GOT3 (cell line): ENCODE measurements around the gene TRABD2A.
A peak's percentile ranks its signal among the peaks of the same experiment; 100 is the strongest.
"Not testable (repeated sequence)": the region's sequence is repeated elsewhere in the genome, so short reads cannot be mapped to it uniquely, and the experiment has no call there.

Experiments
- DNase-seq: peaks from one replicate; lab custom pipeline; 2025; ENCODE audit warnings: mixed read lengths; lab: John Stamatoyannopoulos, UW

The TRABD2A gene, protein sequence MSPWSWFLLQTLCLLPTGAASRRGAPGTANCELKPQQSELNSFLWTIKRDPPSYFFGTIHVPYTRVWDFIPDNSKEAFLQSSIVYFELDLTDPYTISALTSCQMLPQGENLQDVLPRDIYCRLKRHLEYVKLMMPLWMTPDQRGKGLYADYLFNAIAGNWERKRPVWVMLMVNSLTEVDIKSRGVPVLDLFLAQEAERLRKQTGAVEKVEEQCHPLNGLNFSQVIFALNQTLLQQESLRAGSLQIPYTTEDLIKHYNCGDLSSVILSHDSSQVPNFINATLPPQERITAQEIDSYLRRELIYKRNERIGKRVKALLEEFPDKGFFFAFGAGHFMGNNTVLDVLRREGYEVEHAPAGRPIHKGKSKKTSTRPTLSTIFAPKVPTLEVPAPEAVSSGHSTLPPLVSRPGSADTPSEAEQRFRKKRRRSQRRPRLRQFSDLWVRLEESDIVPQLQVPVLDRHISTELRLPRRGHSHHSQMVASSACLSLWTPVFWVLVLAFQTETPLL

DNA sequence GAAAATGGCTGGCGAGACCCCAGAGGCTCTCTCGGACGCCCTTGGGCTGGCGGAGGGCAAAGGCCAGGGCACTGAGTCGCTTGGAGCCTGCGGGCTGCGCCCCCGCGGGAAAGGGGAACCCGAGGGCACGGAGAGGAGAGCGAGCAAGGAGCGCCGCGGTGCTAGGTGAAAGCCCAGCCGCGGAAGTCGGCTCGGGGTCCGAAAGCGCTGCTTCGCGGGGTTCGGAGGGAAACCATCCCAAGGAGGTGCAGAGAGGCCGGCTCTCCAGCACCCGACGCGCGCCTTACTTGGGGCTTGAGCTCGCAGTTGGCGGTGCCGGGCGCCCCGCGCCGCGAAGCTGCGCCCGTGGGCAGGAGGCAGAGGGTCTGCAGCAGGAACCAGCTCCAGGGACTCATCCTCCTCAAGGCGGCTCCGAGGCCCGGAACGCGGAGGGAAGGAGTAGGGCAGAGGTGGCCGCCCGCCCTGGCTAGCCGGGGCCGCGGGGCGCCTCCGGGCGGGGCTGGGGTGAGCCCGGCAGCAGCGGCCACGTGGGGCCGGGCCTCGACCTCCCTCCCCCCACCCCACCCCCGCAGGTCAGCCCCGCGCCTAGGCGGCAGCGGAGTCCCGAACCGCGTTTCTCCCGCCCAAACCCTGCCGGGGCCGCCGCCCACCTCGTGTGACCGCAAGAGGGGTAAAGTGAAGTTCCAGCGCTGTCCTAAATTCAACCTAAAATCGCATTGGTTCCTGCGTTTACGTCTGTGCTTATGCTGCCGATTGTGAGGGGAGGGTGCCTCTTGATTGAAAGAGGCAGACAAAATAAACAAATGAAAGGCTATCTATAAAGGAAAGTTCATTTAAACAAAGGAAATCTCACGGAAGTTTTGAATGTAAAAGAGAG lies at the start of gene TRABD2A:
TSS of gene TRABD2A (minus strand) at position 440 of the 877 bp plus-strand sequence. CDS start at position 395, 45 bp downstream.
- DNase-seq = no peak

DNA sequence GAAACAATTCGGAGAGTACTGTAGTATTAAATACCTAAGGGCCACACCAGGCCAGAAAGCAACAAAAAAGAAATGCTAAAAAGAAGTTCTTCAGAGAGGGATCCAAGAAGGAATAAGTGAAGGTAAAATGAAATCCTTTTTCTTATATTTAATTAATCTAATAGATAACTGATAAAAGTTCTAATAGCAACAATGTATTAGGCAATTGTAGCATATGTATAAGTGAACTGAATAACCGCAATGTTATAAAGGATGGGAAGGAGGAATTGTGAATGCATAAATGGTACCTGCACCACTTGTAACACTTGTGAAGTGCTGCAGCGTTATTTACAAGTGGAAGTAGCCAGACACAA lies 46.4 kb upstream of the TRABD2A start:
- no peak for DNase-seq

DNA sequence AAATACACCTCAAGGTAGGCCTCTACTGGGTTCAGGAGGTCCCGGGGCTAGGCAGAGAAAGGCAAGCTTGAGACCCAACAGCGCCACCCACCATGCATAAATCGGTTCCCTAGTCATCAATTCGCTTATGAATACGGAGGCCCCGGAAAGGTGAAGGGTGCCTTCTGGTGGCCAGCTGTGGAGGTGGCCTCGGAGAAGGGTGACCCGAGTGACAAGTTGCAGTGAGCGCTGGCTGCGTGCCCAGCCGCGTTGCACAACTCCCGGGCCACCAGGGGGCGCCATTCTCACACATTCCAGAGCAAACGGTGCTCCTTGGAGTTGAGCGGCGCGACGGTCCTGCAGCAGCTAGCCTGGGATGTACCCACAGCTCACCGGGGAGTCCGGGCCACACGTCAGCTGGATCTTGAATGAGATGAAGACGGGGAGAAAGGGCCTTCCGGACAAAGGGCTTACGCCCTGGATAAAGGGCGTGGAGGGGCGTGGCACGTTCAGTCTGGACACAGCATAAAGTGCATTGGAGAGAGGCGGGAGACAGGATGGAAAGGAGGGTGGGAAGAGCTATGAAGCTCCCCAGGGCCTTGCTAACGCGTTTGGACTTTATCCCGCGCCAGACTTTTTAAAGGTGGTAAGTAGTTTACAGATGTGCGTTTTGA lies 45.0 kb upstream of the TRABD2A start:
- DNase-seq = peak; percentile 67

DNA sequence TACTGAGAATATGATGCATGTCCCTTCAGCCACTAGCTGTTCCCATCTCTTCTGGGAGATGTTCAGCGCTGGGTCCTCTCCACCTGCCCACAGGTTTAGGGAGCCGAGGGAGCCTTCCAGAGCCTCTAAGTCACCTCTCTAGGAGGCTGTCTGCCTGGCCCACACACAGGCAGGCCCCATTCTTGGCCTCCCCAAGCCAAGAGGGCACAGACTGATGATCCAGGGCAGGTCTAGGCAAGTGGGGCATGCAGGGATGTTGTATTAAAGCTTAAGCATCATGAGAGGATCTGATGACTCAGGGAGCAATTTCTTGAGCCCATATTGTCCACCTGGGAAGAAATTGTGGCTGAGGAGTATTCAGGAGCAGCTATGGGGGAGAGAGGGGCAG lies 44.4 kb upstream of the TRABD2A start:
- DNase-seq = no peak

DNA sequence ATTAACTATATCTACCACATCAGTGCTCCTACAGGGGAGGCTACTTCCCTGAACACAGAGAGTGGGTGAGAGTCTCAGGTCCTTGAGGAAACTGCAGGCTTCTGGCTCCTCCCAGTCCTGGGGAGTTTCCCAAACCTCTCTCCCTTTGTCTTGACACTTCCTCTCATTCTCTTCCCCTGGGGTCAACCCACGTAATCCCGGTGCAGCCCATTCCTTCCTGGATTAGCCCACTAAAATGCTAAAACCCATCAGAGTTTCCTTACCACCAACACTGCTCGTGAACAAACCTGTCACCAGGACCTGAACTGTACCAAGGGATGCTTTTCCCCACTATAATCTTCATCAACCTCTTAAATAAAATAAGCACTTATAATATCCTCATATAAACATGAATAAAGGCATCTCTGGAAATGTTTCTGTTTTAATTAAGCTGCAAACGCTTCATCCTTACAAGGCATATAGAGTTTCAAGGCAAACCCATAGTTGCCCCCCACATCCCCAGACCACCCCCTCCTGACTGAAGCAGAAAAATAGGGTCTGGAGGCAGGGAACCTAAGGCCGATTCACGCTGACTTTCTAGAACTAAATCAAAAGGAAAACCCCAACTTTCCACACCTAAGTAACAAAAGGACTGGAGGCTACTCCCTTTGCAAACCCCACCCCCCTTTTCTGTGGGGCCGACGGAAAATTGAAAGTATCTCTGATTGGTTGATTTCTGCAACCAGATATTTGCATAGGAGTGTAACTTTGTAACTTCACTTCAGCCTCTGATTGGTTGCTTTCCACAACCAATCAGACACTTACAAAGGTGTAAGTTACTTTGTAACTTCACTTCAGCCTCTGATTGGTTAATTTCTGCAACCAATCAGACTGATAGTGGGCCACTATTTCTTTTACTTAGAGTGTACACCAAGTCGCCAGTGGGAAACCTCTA lies 43.6 kb upstream of the TRABD2A start:
- no peak for DNase-seq

DNA sequence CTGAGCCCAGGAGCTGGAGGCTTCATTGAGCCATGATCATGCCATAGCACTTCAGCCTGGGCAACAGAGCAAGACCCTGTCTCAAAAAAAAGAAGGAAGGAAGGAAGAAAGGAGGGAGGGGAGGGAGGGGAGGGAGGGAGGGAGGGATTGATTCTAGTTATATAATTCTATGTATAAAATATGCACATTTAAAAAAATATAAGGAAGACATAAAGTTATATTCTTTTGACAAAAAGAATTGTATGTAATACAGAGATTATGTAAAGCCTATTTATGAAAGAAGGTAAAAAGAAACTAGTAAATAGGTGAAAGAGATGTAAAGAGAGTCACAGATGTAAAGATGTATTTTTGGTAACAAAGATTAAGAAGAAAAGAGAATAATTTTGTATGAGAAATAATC lies 42.1 kb upstream of the TRABD2A start:
- DNase-seq = no peak

DNA sequence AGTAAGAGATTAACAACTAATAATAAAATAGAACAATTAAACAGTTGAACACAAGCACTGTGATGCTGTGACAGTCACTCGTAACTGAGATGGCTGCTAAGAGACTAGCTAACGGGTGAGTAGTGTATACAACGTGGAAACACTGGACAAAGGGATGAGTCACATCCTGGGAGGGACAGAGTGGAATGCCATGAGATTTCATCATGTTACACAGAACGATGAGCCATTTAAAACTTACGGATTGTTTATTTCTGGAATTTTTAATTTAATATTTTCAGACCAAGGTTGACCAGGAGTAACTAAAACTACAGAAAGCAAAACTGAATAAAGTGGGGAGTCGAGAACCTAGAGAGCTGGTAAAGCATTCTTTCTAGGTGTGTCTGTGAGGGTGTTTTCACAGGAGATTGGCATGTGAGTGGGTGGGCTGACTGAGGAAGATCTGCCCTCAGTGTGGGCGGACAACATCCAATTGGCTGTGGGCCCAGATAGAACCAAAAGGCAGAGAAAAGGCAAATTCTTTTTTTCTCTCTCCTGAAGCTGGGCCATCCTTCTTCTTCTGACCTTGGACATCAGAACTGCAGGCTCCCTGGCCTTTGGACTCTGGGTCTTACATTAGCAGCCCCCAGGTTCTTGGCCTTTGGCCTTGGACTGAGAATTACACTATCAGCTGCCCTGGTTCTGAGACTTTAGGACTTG lies 39.1 kb upstream of the TRABD2A start:
- DNase-seq = no peak

DNA sequence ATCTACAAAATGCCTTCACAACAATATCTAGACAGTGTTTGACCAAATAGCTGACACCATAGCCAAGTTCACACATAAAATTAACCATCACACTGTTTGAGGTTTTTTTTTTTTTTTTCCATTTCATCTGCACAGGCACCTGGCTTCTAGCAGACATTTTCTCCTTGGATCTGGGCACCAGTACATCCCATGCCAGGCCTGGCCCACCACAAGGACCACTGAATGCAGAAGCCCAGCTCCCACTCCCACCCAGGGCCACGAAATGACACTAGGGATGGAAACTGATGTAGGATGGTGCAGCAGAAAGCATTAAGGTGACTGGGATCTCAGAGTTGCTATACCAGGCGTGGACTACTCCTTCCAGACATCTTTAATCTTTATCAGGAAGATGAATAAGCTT lies 37.5 kb upstream of the TRABD2A start:
- DNase-seq = no peak

DNA sequence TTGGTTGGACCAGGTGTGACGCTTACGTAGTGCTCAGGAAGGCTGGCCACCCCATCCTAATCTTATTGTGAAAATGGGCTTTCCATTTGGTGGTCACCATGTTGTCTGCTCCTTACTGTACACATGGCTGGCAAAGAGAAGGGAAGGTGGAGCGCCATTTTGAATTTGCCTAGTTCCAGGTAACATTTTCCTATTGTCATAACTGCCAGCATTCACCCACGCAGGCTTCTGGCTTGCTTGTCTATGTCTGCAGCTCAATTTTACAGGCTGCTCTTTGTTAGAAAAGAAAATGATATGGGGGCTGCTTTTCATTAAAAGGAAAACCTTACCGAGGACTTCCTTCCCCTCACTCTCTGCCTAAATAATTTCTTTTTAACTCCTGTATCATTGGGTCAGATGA lies 36.9 kb upstream of the TRABD2A start:
- DNase-seq = not testable (repeated sequence)

DNA sequence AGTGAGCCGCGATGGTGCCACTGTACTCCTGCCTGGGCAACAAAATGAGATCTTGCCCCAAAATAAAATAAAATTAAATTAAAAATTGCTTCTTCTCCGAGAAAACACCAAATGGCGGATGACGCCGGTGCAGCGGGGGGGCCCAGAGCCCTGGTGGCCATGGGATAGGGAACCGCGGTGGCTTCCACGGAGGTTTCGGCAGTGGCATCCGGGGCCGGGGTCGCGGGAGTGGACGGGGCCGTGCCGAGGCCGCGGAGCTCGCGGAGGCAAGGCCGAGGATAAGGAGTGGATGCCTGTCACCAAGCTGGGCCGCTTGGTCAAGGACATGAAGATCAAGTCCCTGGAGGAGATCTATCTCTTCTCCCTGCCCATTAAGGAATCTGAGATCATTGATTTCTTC lies 34.8 kb upstream of the TRABD2A start:
- DNase-seq = not testable (repeated sequence)

DNA sequence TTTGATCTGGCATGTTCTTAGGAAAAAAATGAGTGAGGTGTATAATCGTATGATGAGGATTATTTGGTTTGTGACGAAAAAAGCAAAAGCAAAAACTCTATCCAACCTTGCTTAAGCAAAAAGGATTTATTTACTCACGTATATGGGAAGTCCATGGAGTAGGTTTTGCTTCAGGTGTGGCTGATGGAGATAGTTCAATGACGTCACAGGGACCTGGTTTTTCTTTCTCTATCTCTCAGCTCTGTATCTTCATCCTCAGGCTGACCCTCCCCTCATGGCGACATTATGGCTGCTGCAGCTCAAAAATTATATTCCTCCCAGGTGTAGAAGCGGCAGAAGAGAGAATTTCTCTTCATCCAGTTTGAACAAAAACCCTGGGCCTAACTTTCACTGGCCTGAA lies 33.5 kb upstream of the TRABD2A start:
- DNase-seq = no peak

DNA sequence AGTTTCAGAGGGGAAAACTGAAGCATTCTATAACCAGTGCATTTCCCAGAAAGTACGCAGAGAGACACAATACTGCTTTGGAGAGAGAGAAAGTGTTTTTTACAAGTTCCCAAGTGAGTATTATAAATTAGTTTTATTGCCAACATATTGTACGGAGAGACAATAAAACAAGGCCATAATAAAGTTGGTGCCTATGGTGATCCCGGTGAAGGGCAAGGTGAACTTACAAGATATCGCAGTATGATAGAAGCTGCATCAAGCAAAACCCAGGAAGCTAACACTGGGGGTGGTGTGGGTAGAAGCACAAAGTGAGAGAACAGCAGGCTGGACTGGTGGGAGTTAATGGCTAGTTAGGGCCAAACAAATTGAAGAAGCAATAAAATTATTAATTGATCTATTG lies 32.1 kb upstream of the TRABD2A start:
- no peak for DNase-seq

DNA sequence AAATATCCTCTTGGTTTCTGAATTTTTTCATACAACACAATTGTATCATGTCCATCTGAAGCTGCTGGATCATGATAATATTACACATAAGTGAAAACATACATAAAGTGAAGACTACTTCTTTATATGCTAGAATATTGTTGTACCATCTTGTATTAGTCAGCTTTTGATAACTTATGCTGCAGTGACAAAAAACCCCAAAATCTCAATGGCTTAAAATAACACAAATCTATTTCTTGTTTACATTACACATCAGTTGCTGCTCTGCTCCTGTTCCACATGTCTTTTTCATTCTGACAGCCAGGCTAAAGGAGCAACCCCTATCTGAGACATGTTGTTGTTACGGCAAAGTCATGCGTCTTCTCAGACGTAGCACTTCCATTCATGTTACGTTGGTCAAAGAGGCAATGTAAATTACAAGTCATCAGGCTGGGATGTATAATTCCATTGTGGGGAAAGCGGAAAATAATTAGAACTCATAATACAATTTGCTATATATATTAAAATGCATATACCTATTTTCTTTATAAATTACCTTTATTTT lies 30.3 kb upstream of the TRABD2A start:
- no peak for DNase-seq

DNA sequence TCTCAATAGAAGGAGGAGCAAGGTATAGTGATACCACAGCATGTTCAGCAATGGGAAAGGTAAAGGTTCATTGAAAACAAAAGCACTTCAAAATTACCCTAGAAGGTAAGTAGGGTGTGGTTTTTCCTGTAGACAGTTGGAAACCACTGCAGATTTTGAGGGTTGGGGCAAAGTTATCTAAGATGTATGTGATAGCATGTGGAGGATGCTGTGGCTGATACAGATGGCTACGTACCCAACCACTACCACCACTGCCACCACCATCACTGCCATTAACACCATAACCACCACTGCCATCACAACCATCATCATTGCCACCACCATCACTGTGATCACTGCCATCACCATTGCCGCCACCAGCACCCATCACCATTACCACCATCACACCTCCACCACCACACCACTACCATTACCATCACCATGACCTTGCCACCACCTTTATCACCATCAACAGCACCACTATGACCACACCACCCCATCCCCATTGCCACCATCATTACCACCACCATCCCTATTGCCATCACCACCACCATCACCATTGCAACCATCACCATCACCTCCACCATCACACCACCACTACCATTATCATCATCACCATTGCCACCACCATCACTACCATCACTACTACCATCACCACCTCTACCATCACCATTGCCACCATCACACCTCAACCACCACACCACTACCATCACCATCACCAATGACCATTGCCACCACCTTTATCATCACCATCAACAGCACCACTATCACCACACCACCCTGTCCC lies 28.2 kb upstream of the TRABD2A start:
- no peak for DNase-seq

DNA sequence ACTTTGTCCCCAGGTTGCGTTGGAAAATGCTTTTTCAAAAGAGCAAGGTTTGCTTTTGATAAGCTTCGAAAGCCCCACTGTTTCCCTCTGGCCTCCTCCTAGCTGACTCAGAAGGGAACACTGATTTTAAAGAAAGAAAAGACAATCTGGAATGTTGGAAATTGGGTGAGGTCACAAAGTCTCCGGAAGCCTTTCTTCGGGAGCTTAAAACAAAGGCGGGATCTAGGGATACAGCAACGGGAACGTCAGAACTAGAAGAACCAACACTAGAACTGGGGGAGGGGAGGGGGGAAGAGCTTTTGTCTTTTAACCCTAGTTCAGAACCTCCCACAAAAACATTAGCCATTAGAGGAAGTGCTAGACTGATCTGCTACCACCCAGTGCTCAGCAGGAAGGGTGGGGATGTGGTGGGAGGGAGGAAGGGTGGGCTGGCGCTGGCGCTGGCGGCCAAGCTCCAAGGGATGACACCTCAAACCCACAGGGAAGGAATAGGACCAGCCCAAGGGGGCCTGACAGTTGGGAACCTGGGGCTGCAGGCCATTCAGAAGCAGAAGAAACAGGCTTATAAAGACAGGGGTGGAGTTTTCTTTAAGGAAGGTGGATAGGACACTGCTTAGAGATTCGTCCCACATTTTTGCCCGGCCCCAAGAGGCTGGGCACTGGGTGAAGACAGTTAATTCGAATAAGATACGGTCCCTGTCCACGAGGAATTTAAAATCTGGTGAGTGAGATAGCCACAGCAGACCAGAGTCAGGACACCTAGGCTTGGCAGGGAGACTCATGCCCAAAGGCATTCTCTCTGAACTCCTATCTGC lies 26.2 kb upstream of the TRABD2A start:
- no peak for DNase-seq

DNA sequence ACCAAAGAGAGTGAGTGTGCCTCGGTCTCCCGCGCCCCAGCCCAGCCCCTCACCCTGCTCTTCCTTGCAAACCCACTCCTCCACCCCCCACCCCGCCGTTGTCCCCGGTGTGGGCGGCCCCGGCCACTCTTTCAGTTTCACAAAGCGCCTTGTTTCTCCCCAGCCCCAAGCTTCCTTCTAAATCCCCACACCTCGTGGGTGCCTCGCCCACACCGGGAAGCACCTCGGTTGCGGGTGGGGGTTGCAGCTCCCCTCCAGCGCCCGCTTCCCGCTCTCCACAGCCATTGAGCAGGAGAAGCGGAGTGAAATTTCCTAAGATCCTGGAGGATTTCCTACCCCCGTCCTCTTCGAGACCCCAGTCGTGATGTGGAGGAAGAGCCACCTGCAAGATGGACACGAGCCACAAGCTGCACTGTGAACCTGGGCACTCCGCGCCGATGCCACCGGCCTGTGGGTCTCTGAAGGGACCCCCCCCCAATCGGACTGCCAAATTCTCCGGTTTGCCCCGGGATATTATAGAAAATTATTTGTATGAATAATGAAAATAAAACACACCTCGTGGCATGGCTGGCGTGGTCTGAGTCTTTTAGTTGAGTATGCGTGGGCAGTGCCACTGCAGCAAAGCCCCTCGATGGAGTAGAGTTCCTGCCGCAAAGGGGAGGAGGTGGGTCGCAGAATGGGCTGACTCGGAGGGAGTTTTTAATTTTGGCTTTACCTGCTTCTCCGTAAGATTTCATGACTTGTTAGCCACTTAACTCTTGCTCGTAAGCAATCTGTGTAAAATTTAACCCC lies 25.4 kb upstream of the TRABD2A start:
- no peak for DNase-seq

DNA sequence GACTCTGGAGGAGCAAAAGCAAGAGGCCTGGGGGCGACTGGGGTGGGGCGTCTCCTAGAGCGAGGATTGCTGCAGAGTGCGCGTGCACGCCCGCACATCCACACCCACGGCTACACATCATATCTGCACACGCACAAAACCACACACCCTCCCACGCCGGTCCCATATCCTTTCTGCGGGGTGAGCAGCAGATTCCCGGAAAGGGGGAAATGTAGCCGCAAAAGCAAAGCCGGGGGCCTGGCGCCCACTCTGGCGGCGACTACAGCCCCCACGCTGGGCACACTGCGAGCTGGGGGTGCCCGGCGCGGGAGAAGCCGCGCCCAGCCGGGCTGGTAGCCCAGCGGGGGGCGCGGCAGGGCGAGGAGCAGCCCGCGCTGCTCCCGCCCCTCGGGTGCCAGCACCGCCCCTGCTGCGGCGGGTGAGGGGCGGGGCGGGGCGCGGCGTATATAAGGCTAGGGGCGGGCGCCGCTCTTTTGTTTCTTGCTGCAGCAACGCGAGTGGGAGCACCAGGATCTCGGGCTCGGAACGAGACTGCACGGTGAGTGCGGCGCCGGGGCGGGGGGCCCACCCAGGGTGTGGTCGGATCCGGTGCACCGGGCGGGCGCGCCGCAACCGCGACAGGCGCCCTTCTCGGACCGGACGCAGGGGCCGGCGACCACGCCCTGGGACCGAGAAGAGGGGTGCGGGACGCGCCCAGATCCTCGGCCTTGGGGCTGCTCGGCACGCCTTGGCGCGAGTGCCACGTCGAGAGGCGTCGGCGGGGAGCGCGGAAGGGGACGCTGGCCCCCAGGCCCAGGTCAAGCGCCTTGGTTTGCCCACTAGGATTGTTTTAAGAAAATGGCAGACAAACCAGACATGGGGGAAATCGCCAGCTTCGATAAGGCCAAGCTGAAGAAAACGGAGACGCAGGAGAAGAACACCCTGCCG lies 24.6 kb upstream of the TRABD2A start, which contains the start of gene TMSB10:
TSS of gene TMSB10 (plus strand) at position 476 of the 927 bp plus-strand sequence.
- peak; percentile 74 for DNase-seq
